CD4-positive, alpha-beta T cell treated with Interleukin-6 for 4 hours (primary cell): ENCODE data around the gene SULT6B1.

ENCODE experiments used
- DNase-seq: peaks from one replicate; pipeline ENCODE4 v3.0.0-alpha.2; 2020; ENCODE audit warnings: mixed read lengths

Gene SULT6B1

GRCh38 chr2:37146062-37146461 lies 42.4 kb downstream of the SULT6B1 start:
- no peak for DNase-seq

DNA sequence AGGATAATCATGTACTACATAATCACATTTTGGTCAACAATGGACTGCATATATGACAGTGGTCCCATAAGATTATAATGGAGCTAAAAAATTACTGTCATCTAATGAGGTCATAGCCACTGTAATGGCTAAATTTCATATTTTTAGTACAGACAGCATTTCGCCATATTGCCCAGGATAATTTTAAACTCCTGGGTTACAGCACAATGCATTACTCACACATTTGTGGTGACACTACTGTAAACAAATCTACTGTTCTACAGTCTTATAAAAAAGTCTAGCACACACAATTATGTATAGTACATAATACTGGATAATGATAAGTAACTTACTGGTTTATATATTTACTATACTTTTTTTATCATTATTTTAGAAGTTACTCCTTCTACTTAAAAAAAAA lies 44.5 kb downstream of the SULT6B1 start:
- DNase-seq: no peak

DNA sequence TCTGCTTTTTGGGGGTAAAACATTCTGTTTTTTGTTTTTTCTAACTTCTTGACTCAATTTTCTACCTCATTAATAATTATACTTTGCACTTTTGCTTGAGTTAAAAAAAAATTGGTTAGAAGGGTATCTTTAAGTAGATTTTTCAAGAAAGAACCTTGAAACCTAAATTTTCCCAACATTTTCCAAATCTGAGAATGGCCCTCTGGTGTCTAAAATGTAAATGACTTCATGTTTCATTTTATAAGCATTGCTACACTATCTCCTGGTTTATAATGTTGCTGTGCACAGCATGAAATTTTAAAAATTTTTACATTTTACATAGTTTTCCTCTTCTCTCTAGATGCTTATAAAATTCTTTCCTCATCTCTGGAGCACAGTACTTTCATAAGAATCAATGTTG lies 45.9 kb downstream of the SULT6B1 start:
- no peak for DNase-seq

GRCh38 chr2:37132914-37133313 lies 55.6 kb downstream of the SULT6B1 start:
- no peak for DNase-seq

DNA sequence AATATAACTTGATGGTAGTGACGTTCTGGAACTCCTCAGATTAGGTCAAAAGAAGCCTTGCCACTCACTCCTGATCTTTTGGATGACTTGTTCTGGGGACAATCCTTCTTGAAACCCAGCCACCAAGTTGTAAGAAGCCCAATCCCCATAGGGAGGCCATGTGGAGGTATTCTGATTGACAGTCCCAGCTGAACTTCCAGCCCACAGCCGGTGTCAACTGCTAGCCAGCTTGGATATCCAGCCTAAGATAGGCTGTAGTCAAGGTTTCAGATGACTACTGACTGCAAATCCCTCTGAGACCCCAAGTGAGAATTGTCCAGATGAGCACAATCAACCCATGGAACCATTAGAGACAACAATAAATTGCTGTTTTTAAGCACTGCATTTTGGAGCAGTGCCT lies 63.1 kb downstream of the SULT6B1 start:
- no peak for DNase-seq

DNA sequence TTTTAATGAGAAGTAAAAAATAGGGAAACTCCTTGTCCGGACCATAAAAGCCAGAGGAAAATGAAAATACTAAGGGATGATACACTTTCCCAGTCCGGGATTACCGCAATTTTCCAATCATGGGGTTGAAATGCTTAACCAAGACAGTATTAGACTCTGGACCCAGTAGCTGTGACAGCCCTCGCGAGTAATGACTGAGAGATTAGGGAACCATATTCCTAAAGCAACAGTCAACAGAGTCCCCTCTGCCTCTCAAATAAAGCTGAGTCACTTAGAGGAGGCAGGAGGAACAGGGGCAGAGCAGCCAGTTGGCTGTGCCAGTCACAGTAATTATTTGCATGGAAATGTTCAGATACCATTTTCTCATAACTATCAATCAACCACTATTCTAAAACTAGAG lies 69.3 kb downstream of the SULT6B1 start:
- no peak for DNase-seq
